CD4-positive, alpha-beta T cell treated with Interleukin-4 for 4 hours (primary cell): ENCODE data around the gene GPR87.
A peak's percentile ranks its signal among the peaks of the same experiment; 100 is the strongest.

Source experiments
- DNase-seq: peaks from one replicate; pipeline ENCODE4 v3.0.0-alpha.2; 2020

The GPR87 gene

DNA sequence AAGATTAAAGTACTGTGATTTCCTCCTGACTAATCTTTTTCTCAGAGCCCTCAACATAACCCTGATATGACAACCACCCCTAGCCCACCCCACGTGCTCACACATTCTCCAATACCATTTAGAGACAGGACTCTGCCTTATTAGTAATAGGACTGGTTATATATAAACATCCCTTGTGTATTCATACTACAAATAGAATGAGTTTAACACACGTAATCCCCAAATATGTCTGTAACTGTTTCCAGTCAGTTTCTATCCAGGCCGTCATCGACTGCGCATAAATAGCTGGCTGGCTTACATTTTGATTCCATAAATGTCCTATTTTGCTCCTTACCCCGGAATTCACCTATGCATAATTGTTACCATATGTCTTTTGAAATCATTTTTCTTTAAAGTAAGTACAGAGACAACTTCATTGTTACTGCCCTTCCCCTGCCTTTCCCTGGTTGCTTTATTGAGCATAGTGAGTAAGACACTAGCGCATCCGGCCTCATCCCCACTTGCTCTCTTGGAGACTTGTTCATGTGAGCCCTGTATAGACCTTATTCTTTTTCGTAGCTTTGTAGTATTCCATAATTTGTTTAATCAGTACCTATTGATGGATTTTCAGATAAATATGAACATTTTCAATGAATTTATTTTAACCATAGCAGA, 34.8 kb downstream of the GPR87 start:
- no peak for DNase-seq

DNA sequence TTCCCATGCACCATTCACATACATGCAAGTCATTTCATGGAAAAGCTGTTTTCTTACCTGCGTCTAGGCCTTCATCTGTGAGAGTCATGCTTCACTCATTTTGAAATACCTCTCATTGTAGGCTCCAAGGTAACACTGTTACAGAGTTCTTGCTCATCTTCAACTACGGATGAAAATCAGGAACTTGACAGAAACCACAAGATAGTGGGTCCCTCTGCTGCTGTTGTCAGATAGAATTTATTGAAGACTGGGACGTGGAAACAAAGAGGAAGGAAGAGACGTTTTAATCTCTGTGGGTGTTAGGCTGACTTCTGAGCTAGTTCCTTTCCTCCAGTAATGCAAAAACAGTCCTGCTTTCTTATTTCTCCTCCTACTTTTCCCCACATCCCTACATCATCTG, 38.4 kb downstream of the GPR87 start, which contains the start of gene P2RY14:
TSS of gene P2RY14 (minus strand) at position 313 of the 400 bp plus-strand sequence. CDS start 64,226 bp downstream, outside the sequence.
- peak; percentile 45 for DNase-seq

DNA sequence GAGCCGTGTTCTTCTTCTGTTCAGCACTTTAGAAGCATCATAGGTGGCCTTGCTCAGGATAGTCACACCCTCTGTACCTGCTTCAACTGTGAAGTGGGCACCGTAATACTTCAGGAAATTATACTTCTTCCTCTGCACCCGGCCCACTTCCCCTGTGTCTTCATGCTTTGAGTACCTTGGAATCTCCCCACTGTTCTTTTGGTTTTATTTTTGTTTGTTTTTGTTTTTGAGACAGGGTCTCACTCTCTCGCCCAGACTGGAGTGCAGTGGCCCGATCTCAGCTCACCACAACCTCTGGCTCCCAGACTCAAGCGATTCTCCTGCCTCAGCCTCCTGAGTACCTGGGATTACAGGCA, 40.0 kb downstream of the GPR87 start:
- DNase-seq = peak; percentile 63

DNA sequence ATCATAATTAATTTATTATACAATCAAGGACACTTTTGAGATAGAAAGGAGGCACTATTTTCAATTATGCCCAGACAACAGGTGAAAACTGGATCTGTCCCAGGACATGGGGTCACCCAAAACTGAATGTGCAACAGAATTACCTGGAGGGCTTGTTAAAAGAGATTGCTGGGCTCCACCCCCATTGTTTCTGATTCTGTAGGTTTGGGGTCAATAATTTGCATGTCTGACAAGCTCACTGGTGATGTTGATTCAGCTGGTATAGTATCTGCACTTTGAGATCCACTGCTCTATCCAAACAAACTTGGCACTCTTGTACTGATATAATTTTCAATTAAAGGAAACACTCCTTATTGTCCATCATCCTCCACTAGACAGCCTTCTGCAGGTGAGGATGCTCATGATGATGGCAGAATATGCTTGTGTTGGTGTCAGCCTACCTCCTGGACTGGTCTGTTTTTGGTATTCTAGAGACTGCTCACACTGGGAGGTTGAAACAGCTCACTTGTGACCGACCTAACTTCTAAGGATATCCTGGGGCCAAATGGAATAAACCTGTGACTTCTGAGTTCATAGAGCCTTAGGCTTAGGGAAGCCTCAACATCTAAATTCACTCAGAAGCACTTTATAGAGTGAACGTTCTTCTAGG, 40.5 kb downstream of the GPR87 start:
- DNase-seq = no peak

DNA sequence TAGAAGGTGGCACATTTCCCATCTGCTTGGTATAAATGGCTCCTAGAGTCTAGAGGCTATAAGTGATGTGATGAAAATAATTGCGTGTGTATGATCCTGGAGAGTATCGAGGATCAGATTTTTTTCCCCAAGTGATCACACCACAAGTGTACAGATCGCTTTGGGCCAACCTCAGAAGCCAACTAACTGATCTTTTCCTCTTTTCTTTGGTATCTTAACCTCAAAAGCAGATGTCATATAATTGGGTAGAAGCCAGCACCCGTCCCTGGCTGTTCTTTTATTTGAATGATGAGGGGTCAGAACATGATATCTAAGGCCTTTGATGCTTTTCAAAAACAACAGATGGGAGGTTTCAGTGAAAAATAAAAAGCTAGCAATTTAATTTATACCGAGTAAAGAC, 41.5 kb downstream of the GPR87 start:
- DNase-seq = peak; percentile 10

DNA sequence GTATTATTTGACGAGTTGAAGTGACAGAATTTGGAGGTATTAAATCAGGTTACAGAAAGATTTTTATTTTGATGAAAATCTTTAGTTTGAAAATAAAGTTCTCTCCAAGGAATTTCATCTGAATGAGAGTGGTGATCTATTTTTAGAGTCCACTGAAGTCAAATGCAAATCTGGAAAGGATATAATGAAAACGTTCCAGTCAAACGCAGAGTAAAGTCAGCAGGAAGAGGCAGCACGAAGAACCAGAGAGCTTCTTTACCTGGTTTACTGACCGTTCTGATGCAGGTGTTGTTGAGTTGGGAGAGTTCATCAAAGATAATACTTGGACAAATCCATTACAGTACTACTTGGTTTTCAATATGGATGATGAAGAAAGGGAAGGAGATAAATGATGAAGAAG, 47.0 kb downstream of the GPR87 start:
- no peak for DNase-seq

DNA sequence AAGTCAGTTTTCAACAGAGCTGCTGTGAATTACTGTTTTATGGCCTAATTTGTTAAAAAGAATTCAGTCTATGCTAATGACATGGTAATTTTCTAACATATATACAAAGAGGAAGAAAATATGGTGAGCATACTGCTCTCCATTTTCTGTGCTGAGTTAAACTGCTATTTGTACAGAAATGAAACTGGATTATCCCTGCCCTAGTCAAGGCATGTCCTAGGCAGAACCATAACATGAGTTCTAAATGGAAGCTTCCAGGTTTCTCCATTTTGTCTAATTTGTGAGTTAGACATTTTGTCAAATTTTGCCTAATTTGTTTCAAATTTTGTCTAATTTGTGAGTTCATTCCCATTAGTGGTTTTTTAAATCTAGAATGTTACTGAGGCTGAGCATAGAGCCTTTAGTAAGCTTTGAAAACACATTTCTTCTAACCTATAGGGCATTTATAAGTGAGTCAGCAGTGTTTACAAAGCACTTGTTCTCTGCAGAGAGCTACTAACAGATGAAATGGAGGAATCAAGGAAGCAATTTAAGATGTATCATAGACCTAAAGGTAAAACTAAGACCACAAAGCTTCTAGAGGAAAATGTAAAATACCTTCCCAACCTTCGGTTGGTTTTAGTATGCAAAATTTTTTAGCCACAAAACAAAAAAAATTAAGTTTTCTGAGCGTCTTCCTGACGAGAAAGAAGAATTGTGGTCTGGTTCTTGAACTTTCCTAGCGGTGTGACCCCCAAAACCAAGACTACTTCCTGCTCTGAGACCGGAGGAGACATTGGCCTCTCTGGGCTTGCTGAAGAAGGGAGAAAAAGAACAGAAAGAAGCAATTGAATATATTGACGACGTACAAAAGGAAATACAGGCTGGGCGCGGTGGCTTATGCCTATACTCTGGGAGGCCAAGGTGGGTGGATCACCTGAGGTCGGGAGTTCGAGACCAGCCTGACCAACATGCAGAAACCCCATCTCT, 48.1 kb downstream of the GPR87 start:
- DNase-seq = peak; percentile 22

DNA sequence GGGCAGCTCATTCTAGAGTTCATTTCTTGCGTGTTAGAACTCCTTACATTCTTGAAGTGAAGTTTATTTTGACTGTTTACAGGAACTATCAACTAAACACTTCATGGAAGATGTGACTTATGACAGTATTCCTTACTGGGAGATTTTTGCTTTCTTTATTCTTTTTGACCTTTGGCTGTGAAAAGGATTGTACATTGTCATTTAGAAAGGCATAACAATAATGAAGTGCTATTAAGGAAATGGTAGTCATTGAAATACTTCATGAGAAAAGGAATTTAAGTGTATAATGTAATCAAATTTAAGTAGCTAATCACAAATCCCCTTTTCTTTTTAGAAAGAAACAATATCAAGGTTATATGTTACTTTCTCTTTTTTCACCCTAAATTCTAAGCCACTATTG, 49.6 kb downstream of the GPR87 start:
- no peak for DNase-seq

DNA sequence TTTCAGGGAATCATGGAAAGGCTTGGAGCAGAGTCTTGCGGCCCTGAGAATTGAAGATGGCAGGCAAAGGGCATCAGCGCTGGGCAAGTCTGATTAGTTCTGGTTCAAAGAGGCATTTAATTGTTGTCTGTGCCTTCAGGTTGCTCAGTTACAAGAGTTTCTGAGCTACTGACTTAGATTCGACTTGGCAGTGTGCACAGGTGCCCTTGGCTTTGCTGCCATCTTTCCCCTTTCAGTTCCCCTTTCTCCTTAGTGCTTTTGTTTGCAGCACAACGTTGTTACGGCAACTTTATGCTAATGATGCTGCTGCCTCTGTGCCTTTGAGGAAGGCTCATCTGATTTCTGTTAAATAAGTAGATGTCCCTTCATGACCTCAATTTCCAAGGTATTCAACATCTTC, 50.8 kb downstream of the GPR87 start:
- peak; percentile 29 for DNase-seq

DNA sequence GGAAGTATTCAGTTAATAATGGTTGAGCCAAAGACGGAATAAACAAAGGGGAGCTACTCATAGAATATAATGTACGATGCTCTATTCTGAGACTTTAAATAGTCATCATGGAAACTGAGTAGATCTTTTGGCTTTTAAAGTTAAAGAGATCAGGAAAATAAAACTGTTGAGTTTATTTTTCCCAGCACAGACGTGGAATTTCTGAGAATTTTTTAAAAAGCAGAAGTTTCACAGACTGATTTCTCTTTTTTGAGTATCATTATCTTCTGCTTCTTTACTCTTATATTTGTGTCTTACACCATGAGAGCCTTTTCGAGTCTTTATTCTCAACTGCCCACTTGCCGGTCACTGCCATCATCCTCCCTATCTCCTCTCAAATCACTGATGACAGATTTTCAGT, 51.5 kb downstream of the GPR87 start:
- no peak for DNase-seq

DNA sequence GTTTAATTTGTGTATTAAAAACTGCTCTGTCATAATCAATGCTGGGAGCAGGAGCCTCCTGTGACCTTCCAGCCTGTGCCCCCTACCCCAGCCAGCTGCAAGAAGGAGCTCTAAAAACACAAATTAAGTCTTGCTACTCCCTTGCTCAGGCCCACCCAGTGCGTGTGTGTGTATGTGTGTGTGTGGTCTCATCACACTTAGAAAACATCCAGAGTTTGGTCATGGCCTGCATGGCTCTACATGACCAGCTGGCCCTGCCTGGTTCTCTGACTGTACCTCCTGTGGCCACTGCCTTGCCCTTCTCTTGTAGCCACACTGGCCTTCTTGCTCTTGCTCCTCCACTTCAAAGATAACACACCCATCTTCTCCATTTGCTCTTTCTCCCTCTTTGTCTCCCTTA, 52.0 kb downstream of the GPR87 start:
- DNase-seq = no peak

DNA sequence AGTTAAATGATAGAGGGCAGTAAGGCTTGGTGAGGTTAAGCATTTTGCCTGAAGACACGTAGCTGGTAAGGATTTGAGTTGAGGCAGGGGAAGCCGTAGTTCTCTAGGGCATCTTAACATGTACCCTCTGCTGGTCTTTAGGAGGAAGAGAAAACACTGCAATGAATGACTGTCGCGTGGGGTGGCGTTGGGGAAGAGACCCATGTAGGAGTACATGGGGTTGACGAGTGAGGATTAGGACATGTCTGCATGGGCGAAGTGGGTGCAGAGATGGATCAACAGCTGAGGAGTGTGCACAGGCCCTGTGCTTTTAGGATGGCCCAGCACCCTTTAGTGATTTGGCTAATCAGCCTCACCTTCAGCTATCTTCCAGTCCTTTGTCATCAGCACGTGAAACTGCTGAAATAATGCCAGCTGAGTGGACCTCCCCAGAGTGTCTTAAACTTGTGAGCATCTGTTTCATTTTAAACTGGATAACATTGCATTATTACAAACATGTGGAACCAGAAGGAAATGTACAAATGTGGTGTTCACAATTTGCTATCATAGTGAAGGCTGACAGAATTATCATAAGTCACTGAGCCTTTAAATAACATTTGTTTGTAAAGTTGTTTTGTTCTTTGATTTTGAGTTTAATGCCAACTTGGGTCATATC, 53.6 kb downstream of the GPR87 start:
- no peak for DNase-seq

DNA sequence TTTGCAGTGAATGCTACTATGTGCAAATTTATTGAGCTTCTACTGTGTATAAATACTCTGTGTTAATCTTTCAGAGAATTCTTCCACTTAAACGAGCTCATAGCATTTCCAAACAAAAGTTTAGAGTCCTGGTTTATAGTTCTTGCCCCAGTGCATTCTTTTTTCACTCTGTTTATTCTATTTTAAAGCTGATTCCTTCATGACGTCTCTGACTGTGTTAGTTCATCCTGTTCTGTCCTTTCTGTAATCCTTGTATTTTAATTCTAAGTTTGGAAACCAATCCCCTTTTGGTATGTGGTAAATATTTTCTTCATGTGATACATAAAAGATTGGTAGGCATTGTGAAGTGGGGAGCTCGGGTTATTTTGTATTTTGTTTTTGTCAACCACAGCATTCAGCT, 57.0 kb downstream of the GPR87 start:
- DNase-seq = no peak

DNA sequence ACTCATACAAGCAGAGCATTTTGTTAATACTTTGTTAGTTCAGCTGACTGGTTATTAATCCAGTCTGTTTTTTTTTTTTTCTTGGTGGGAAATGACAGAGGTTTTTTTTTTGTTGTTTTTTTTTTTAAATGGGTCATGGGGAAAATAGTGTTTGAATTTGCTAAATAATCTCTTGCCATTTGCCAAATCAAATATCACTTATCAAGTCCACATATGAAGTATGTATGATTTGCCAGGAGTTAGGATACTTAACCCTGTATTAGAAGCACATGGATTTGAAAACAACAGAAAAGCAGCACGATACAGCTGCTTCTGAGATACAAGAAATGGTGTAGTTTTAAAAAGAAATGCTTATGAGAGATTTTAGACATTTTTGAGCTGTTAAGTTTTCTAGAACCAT, 59.9 kb downstream of the GPR87 start:
- no peak for DNase-seq

DNA sequence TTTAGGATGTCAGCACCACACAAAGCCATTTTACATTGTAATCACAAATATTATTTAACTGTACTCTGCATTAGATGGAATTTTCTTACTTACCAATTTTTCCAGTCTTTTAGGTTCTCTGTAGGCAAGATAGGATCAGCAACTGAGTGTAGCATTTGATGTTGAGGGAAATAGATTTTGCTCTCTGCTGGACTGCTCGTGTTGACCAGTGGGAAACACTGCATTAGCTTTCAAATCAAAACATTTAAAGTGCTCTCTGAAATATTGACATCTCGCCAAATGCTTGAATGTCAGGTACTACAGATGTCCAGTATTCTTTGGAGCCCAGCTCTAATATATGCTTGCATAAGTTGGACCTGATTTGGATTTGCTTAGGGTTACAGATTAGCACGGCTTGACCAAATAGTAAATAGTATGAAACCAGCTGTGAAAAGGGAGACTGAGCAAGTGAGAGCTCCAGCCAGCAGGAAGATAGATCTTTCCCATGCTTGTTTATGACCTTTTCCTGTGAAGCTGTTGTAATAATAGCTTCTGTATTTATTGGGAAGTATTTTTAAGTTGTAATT, 67.8 kb downstream of the GPR87 start:
- DNase-seq = no peak
